Measurements from ENCODE around the gene BAIAP2.

The BAIAP2 gene

GRCh38 chr17:81095383-81095762 lies 60.4 kb downstream of the BAIAP2 start:
- no peak overlapping the region for H3K27ac ChIP-seq
- TF ChIP-seq CTCF (conservative IDR thresholded peaks at IDR 0.05), result no peak
- TF ChIP-seq ZFX (IDR thresholded peaks at IDR 0.05), result no peak

DNA sequence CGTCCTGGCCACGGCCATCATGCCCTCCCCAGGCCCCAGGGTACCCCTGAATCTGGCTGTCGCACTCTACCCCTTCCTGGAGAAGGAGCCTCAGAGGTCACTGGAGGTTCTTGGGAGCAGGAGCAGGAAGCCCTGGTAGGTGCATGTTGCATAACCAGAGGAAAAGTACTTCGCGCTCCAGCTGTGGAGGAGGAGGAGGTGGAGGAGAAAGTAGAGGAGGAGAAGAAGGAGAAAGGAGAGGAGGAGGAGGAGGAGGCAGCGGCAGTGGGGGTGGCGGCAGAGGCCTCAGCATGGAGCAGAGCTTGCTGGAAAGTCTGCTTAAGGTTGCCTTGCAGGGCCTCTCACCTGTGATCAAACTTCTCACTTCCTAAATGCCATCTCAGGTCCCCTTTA lies 61.8 kb downstream of the BAIAP2 start:
- H3K27ac ChIP-seq, result no peak overlapping the region
- TF ChIP-seq ZFX (IDR thresholded peaks at IDR 0.05) (no peak), CTCF (conservative IDR thresholded peaks at IDR 0.05) (no peak)

DNA sequence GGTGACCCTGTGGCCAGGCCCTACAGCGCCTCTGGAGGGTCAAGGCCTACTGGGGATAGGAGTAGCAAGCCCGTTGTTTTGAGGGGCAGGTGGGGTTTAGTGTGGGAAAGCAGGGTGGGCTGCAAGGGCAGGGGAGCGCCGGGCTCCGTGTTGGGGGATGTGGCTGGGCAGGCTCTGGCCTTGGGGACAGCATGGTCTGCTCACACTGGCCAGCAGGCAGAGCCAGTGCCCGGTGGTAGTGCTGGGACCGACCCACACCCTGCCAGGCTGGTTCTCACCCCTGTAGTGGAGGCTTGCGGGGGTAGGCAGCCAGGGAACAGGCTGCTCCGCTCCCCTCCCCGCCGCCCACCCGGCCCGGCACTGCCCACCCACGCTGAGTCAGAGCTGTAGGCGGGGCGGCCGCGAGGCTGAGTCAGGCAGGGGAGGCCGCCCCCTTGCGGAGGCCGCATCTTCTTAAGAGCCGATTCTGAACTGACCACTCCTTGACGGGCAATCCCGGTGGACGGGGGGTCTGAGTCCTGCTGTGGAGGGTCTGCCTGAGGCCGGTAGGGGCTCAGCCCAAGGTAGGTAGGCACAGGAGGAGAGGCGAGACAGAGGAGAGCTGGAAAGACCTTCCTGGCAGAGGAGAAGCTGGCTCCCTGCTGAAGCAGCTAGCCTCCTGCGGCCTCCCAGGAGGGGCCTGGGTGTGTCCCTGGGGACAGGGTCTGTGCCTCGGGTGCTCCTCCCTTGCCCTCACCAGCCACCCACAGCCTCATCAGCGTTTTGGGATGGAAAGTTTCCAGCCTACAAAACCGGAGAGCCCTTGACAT lies 62.4 kb downstream of the BAIAP2 start:
- no peak overlapping the region for H3K27ac ChIP-seq
- no peak for TF ChIP-seq CTCF (conservative IDR thresholded peaks at IDR 0.05)

DNA sequence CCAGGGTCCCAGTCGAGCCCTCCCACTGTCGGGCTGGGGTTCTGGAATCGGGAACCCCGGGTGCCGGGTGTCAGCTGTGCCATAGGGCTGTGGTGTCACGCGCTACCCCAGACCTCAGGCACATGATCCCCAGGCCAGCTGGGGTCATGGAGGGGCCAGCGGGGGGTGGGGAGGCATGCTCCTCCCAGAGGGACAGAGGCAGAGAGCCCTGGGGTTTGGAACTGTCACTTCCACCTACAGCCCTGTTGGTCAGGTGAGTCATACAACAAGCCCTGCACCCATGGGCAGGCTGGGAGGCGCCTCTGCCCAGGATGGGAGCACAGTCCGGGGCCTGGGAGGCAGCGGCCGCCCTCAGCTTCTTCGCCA lies 63.0 kb downstream of the BAIAP2 start:
- no peak overlapping the region for H3K27ac ChIP-seq
- TF ChIP-seq CTCF (conservative IDR thresholded peaks at IDR 0.05) (no peak), ZFX (IDR thresholded peaks at IDR 0.05) (no peak)

DNA sequence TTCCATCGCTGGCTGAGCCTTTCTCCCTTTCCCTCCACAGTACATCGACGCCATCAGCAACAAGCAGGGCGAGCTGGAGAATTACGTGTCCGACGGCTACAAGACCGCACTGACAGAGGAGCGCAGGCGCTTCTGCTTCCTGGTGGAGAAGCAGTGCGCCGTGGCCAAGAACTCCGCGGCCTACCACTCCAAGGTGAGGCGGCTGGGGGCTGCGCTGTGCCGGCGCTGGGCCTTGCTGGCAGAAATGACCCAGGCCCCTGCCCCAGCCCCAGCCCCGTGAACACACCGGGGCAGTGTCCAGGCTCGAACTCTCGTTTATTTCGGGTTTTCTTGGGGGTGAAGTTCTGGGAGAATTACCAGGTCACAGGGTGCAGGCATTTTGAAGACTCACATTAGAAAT lies 64.9 kb downstream of the BAIAP2 start:
- H3K27ac ChIP-seq, result no peak overlapping the region
- no peak for TF ChIP-seq CTCF (conservative IDR thresholded peaks at IDR 0.05)

DNA sequence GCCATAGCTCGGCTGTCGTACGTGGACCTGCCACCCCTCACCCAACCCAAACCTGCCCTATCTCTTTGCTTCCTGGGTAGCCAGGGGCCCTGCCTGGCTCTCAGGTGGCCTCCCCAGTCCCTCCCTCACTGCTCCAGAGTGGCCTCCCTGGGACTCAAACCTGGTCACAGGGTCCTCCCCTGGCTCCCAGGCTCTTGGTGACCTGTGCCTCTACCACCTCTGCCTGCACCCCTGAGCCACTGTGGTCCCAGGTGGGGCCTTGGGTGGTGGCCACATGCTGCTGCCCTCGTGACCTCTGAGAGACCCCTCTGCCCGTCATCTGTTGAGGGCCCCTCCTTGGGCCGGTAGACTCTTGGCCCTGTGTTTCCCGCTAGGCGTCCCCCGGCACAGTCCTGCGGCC lies 65.7 kb downstream of the BAIAP2 start:
- no peak for TF ChIP-seq CTCF (conservative IDR thresholded peaks at IDR 0.05)
- TF ChIP-seq ZFX (IDR thresholded peaks at IDR 0.05), result no peak
- no peak overlapping the region for H3K27ac ChIP-seq

- TF ChIP-seq ZFX (IDR thresholded peaks at IDR 0.05), result no peak
- peak; percentile 100 for TF ChIP-seq CTCF (conservative IDR thresholded peaks at IDR 0.05)
- no peak overlapping the region for H3K27ac ChIP-seq
Observed at GRCh38 chr17:81101614-81102306, 66.8 kb downstream of the BAIAP2 start.

All from C4-2B (cell line).